Esophagus squamous epithelium (tissue), 4 donors: ENCODE data around the gene SYT1.
"Not testable (repeated sequence)": the region's sequence is repeated elsewhere in the genome, so short reads cannot be mapped to it uniquely, and the experiment has no call there.

Experiments used
- POLR2A ChIP-seq, 4 donors: fragments of 450-650 bp; IDR thresholded peaks; one replicate each; pipeline ENCODE4 v1.6.1; 2017; ENCODE audit warnings: antibody characterized with exemption in 4 of 4, mild to moderate bottlenecking in 4 of 4, moderate library complexity in 3 of 4
- TF ChIP-seq, protein P1 (sequence below), 6 experiments: fragments of 450-650 bp in 4 of 6; fragments of 200-600 bp in 2 of 6; sonication (generic) in 2 of 6; IDR thresholded peaks; one replicate each; pipeline ENCODE4 v1.5.1; 2016 to 2019; ENCODE audit warnings: antibody characterized with exemption in 6 of 6, mild to moderate bottlenecking in 4 of 6, moderate library complexity in 4 of 6

- TF ChIP-seq, protein P1, sequence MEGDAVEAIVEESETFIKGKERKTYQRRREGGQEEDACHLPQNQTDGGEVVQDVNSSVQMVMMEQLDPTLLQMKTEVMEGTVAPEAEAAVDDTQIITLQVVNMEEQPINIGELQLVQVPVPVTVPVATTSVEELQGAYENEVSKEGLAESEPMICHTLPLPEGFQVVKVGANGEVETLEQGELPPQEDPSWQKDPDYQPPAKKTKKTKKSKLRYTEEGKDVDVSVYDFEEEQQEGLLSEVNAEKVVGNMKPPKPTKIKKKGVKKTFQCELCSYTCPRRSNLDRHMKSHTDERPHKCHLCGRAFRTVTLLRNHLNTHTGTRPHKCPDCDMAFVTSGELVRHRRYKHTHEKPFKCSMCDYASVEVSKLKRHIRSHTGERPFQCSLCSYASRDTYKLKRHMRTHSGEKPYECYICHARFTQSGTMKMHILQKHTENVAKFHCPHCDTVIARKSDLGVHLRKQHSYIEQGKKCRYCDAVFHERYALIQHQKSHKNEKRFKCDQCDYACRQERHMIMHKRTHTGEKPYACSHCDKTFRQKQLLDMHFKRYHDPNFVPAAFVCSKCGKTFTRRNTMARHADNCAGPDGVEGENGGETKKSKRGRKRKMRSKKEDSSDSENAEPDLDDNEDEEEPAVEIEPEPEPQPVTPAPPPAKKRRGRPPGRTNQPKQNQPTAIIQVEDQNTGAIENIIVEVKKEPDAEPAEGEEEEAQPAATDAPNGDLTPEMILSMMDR (IDR thresholded peaks at IDR 0.05) = not testable (repeated sequence)
- not testable (repeated sequence) for TF ChIP-seq POLR2A (IDR thresholded peaks at IDR 0.05)
Observed at GRCh38 chr12:79045149-79045703, 180.7 kb downstream of the SYT1 start.
